NCI-H1105 treated with DMSO at 0.1 percent for 48 hours (cell line): Measurements from ENCODE around the gene VPS50.
A peak's percentile ranks its signal among the peaks of the same experiment; 100 is the strongest.
"Not testable (repeated sequence)": the region's sequence is repeated elsewhere in the genome, so short reads cannot be mapped to it uniquely, and the experiment has no call there.

Experiments
- DNase-seq: peaks from one replicate; lab custom pipeline; 2025; lab: John Stamatoyannopoulos, UW

The VPS50 gene

GRCh38 chr7:93337052-93337451 is 104.9 kb downstream of the VPS50 start:
- no peak for DNase-seq

GRCh38 chr7:93342178-93342577 is 110.0 kb downstream of the VPS50 start:
- not testable (repeated sequence) for DNase-seq

GRCh38 chr7:93350338-93350737 is 118.2 kb downstream of the VPS50 start:
- DNase-seq: no peak

- DNase-seq: no peak
These were observed 120.7 kb downstream of the VPS50 start for GRCh38 chr7:93352881-93353280.

GRCh38 chr7:93354815-93355214 is 122.6 kb downstream of the VPS50 start:
- DNase-seq: no peak

GRCh38 chr7:93359520-93360198 is 127.5 kb downstream of the VPS50 start:
- peak; percentile 92 for DNase-seq

GRCh38 chr7:93361853-93362252 is 129.7 kb downstream of the VPS50 start:
- DNase-seq: no peak

- no peak for DNase-seq
These were observed 132.6 kb downstream of the VPS50 start for GRCh38 chr7:93364806-93365205.

GRCh38 chr7:93365341-93365740 is 133.2 kb downstream of the VPS50 start:
- no peak for DNase-seq

GRCh38 chr7:93366816-93367215 is 134.7 kb downstream of the VPS50 start:
- no peak for DNase-seq

GRCh38 chr7:93367254-93367653 is 135.1 kb downstream of the VPS50 start:
- DNase-seq: no peak

GRCh38 chr7:93370937-93371336 is 138.8 kb downstream of the VPS50 start:
- DNase-seq: not testable (repeated sequence)

GRCh38 chr7:93373537-93373936 is 141.4 kb downstream of the VPS50 start:
- no peak for DNase-seq

- peak; percentile 64 for DNase-seq
These were observed 142.3 kb downstream of the VPS50 start for GRCh38 chr7:93374345-93374940.

- DNase-seq: no peak
These were observed 143.4 kb downstream of the VPS50 start for GRCh38 chr7:93375603-93376002.

- DNase-seq: no peak
These were observed 146.1 kb downstream of the VPS50 start for GRCh38 chr7:93378131-93378760.

GRCh38 chr7:93382362-93382761 is 150.2 kb downstream of the VPS50 start:
- no peak for DNase-seq

- DNase-seq: no peak
These were observed 158.5 kb downstream of the VPS50 start for GRCh38 chr7:93390660-93391059.

GRCh38 chr7:93392984-93393383 is 160.8 kb downstream of the VPS50 start:
- DNase-seq: no peak

- DNase-seq: no peak
These were observed 167.5 kb downstream of the VPS50 start for GRCh38 chr7:93399642-93400041.

GRCh38 chr7:93402944-93403343 is 170.8 kb downstream of the VPS50 start:
- DNase-seq: no peak

GRCh38 chr7:93407239-93407638 is 175.1 kb downstream of the VPS50 start:
- no peak for DNase-seq

GRCh38 chr7:93409324-93409723 is 177.2 kb downstream of the VPS50 start:
- DNase-seq: no peak
